ENCODE measurements around the gene GRN.

GRCh38 chr17:44359006-44359405, 13.9 kb downstream of the GRN start:
- TF ChIP-seq CTCF (IDR thresholded peaks at IDR 0.05) (no peak), POLR2A (IDR thresholded peaks at IDR 0.05) (no peak)
